Fibroblast of villous mesenchyme (primary cell): Measurements from ENCODE around the gene FOXO6. TPM values are rescaled to one million over a fixed set of nuclear protein-coding genes. Genes with fewer than 3 reads are reported as not detected.

Experiments
- DNase-seq: peaks from one replicate; pipeline ENCODE4 v3.0.0-alpha.2; 2010; ENCODE audit warnings: low read depth
- H3K4me3 ChIP-seq: 2 replicates; pipeline ENCODE4 v1.5.1; 2011; ENCODE audit warnings: low read depth, mild to moderate bottlenecking, low read length
- CTCF ChIP-seq: IDR thresholded peaks from 2 replicates; pipeline ENCODE4 v1.5.1; 2012; ENCODE audit warnings: low read depth, mild to moderate bottlenecking, low read length; ENCODE audit not compliant: insufficient read depth
- total RNA-seq: library from RNA; depleted of rRNA; stranded (reverse); fragments of >200 nt; gene quantifications from 2 replicates; pipeline ENCODE4 v1.2.3, GENCODE V29; 2012

FOXO6 gene
- total RNA-seq, 1 donor, result not detected

- H3K4me3 ChIP-seq, result no peak overlapping the region
- DNase-seq, result no peak
- TF ChIP-seq CTCF, result no peak
These were observed 27.3 kb downstream of the FOXO6 start for GRCh38 chr1:41388510-41388909.

GRCh38 chr1:41389009-41389408 lies 27.8 kb downstream of the FOXO6 start:
- DNase-seq, result no peak
- no peak for TF ChIP-seq CTCF
- no peak overlapping the region for H3K4me3 ChIP-seq

- DNase-seq, result no peak
- TF ChIP-seq CTCF, result no peak
- no peak overlapping the region for H3K4me3 ChIP-seq
These were observed 28.9 kb downstream of the FOXO6 start for GRCh38 chr1:41390166-41390565.

- H3K4me3 ChIP-seq, result no peak overlapping the region
- no peak for TF ChIP-seq CTCF
- no peak for DNase-seq
These were observed 29.3 kb downstream of the FOXO6 start for GRCh38 chr1:41390573-41390972.

- no peak for DNase-seq
- H3K4me3 ChIP-seq, result no peak overlapping the region
- TF ChIP-seq CTCF, result no peak
These were observed 30.7 kb downstream of the FOXO6 start for GRCh38 chr1:41391834-41392527.

GRCh38 chr1:41392528-41392924 lies 31.3 kb downstream of the FOXO6 start:
- no peak for TF ChIP-seq CTCF
- H3K4me3 ChIP-seq, result no peak overlapping the region
- DNase-seq, result no peak

GRCh38 chr1:41393716-41394368 lies 32.6 kb downstream of the FOXO6 start:
- no peak overlapping the region for H3K4me3 ChIP-seq
- no peak for DNase-seq
- TF ChIP-seq CTCF, result no peak
